Suprapubic skin (tissue), 4 donors: ENCODE measurements around the gene CGNL1. TPM values are rescaled to one million over a fixed set of nuclear protein-coding genes. Genes with fewer than 3 reads are reported as not detected.

Experiments
- DNase-seq, 2 donors: peaks; one replicate each; pipeline ENCODE4 v3.0.0-alpha.2; 2019; ENCODE audit warnings: low spot score in 2 of 2
- H3K27ac ChIP-seq: fragments of 200-600 bp; sonication (generic); one replicate; pipeline ENCODE4 v1.5.1; 2019
- H3K27me3 ChIP-seq: fragments of 200-600 bp; sonication (generic); one replicate; pipeline ENCODE4 v1.5.1; 2019
- H3K36me3 ChIP-seq: fragments of 200-600 bp; sonication (generic); one replicate; pipeline ENCODE4 v1.5.1; 2019
- H3K4me1 ChIP-seq: fragments of 200-600 bp; sonication (generic); one replicate; pipeline ENCODE4 v1.5.1; 2019
- H3K4me3 ChIP-seq: fragments of 200-600 bp; sonication (generic); one replicate; pipeline ENCODE4 v1.5.1; 2019; ENCODE audit warnings: mild to moderate bottlenecking
- H3K9me3 ChIP-seq: fragments of 200-600 bp; sonication (generic); one replicate; pipeline ENCODE4 v1.5.1; 2019
- CTCF ChIP-seq, 2 donors: fragments of 200-600 bp in 1 of 2; fragments of 450-650 bp in 1 of 2; sonication (generic) in 1 of 2; IDR thresholded peaks; one replicate each; pipeline ENCODE4 v1.5.1; 2016 to 2019; ENCODE audit warnings: antibody characterized with exemption in 2 of 2, mild to moderate bottlenecking in 1 of 2, moderate library complexity in 1 of 2
- EP300 ChIP-seq: sonication (generic); formaldehyde crosslinking; IDR thresholded peaks from one replicate; pipeline ENCODE4 v1.6.1; 2017; ENCODE audit warnings: antibody characterized with exemption
- POLR2A ChIP-seq, 2 donors: fragments of 450-650 bp; IDR thresholded peaks; one replicate each; pipeline ENCODE4 v1.6.1; 2017; ENCODE audit warnings: antibody characterized with exemption in 2 of 2, mild to moderate bottlenecking in 2 of 2, moderate library complexity in 2 of 2
- POLR2AphosphoS5 ChIP-seq, 3 donors: sonication (generic); formaldehyde crosslinking; IDR thresholded peaks; one replicate each; pipeline ENCODE4 v1.6.1; 2017; ENCODE audit warnings: antibody characterized with exemption in 3 of 3
- WGBS: methylation state at CpG from one replicate; pipeline ENCODE4 v1.1.5; 2018; 5-methylcytosine and 5-hydroxymethylcytosine counted together
- total RNA-seq, 4 donors: library from RNA; depleted of rRNA; stranded (reverse); fragments of >200 nt; gene quantifications; one replicate each; pipeline ENCODE4 v1.1.0, GENCODE V29; 2016

The CGNL1 gene
- total RNA-seq, 4 donors from 2014 or later = 7.1 to 27.0 (median 14.2) TPM

- DNase-seq = no peak
- no peak for TF ChIP-seq POLR2AphosphoS5 (IDR thresholded peaks at IDR 0.05)
- TF ChIP-seq EP300 = no peak
- TF ChIP-seq POLR2A (IDR thresholded peaks at IDR 0.05) = no peak
- no peak for TF ChIP-seq CTCF (IDR thresholded peaks at IDR 0.05)
- H3K9me3 ChIP-seq = no peaks in the 10 kb centered on the region
- peaks cover 17% of the 10 kb centered on the region for H3K4me1 ChIP-seq
- H3K36me3 ChIP-seq = peaks cover 11% of the 10 kb centered on the region
- no peaks in the 10 kb centered on the region for H3K27me3 ChIP-seq
- H3K4me3 ChIP-seq = no peak overlapping the region
- H3K27ac ChIP-seq = no peak overlapping the region
- WGBS = 84% methylated on average over 9 of the region's 9 CpGs
Measured at GRCh38 chr15:57538821-57539220, 162.5 kb downstream of the CGNL1 start.

- H3K9me3 ChIP-seq = no peaks in the 10 kb centered on the region
- no peak overlapping the region for H3K27ac ChIP-seq
- TF ChIP-seq CTCF (IDR thresholded peaks at IDR 0.05) (no peak), POLR2A (IDR thresholded peaks at IDR 0.05) (no peak), POLR2AphosphoS5 (IDR thresholded peaks at IDR 0.05) (no peak), EP300 (no peak)
- H3K27me3 ChIP-seq = no peaks in the 10 kb centered on the region
- no peak overlapping the region for H3K4me3 ChIP-seq
- DNase-seq = no peak
- WGBS = 86% methylated on average over 3 of the region's 3 CpGs
- H3K4me1 ChIP-seq = peaks cover 13% of the 10 kb centered on the region
- H3K36me3 ChIP-seq = peaks cover 23% of the 10 kb centered on the region
Measured at GRCh38 chr15:57540211-57540610, 163.9 kb downstream of the CGNL1 start.

GRCh38 chr15:57540736-57541135 lies 164.4 kb downstream of the CGNL1 start:
- no peak for DNase-seq
- Histone ChIP-seq H3K36me3 (peaks cover 29% of the 10 kb centered on the region), H3K4me3 (no peak overlapping the region), H3K4me1 (peaks cover 13% of the 10 kb centered on the region), H3K9me3 (no peaks in the 10 kb centered on the region), H3K27me3 (no peaks in the 10 kb centered on the region), H3K27ac (no peak overlapping the region)
- no peak for TF ChIP-seq EP300
- TF ChIP-seq POLR2AphosphoS5 (IDR thresholded peaks at IDR 0.05) = no peak
- no peak for TF ChIP-seq POLR2A (IDR thresholded peaks at IDR 0.05)
- TF ChIP-seq CTCF (IDR thresholded peaks at IDR 0.05) = no peak
- WGBS = 86% methylated on average over 11 of the region's 11 CpGs

- 85% methylated on average over 8 of the region's 8 CpGs for WGBS
- no peak overlapping the region for H3K4me3 ChIP-seq
- no peaks in the 10 kb centered on the region for H3K27me3 ChIP-seq
- no peak overlapping the region for H3K27ac ChIP-seq
- TF ChIP-seq EP300 (no peak), POLR2A (IDR thresholded peaks at IDR 0.05) (no peak), CTCF (IDR thresholded peaks at IDR 0.05) (no peak), POLR2AphosphoS5 (IDR thresholded peaks at IDR 0.05) (no peak)
- H3K36me3 ChIP-seq = peaks cover 34% of the 10 kb centered on the region
- H3K4me1 ChIP-seq = peaks cover 13% of the 10 kb centered on the region
- no peaks in the 10 kb centered on the region for H3K9me3 ChIP-seq
- no peak for DNase-seq
Measured at GRCh38 chr15:57541271-57541670, 165.0 kb downstream of the CGNL1 start.

GRCh38 chr15:57541805-57542504 lies 165.7 kb downstream of the CGNL1 start:
- 47% methylated on average over 7 of the region's 7 CpGs for WGBS
- Histone ChIP-seq H3K36me3 (peaks cover 38% of the 10 kb centered on the region), H3K27me3 (no peaks in the 10 kb centered on the region), H3K4me3 (no peak overlapping the region), H3K9me3 (no peaks in the 10 kb centered on the region), H3K4me1 (peaks cover 7% of the 10 kb centered on the region), H3K27ac (no peak overlapping the region)
- TF ChIP-seq CTCF (IDR thresholded peaks at IDR 0.05) (peak; percentile 57 to 80), POLR2AphosphoS5 (IDR thresholded peaks at IDR 0.05) (no peak)
- no peak for DNase-seq
